HK-2 (cell line): ENCODE measurements around the gene MBP.
"Not testable (repeated sequence)": the region's sequence is repeated elsewhere in the genome, so short reads cannot be mapped to it uniquely, and the experiment has no call there.

Source experiments
- DNase-seq: peaks from one replicate; pipeline ENCODE4 v3.0.0-alpha.2; 2018; ENCODE audit not compliant: unreplicated experiment

MBP gene

DNA sequence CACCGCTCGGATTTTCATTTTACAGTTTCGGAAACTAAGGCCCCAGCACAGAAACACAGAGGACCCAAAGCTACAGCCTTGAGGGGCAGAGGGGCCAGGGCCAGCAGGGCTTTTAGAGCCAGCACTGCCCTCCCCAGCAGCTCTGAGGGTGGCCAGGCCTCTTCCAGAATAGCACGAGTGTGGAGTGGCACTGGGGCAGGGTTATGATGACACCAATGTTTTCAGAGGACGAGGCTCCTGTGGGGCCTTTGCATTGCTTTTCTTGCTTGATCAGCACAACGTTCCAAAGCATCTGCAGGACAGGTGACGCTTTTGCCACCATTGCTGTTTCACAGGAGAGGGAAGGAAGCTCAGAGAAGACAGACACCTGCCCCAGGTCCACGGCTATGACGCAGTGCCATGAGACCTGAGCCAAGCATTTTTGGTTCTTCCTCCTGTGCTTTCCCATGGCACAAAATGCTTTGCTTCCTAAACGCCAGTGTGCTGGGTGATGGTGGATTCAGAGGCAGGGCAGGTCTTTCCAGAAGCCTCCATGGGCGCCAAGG is 126.9 kb downstream of the MBP start:
- DNase-seq = no peak

DNA sequence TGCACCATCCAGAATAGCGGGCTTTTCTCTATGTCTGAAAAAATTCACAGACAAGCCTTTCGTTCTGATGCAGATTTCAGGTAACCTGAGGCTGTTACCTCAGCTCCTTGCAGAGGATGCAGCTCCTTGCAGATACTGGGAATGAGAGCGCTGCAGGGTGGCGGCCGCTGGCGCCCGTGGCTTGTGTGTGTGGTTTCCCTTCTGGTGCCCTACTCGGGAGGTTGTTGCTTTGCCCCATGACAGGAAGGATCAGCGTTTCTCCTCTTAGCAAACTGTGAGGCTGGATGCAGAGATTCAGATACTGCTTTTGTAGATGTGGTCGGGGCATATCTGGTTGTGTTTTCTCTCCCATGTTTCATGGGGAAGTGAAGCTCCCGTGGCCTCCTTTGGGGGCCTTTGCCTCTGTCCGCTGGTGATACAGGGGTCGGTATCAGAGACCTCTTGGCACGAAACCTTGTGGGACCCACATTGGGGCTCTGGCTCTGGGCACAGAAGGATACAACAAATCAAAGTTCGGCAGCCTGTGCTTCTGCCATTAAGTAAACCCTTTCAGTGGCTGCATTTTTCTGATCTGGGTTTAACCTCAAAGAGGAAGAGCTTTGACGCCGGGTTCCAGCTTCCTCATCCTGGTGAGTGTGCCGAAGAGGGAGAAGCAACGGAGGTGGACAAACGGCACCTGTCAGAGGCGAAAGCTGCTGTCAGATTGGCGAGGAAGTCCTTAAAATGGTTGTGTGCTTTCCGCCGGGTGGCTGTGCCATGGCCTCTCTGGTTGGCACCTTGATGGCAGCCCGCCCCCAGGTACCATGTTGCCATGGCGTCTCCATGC is 127.8 kb downstream of the MBP start:
- no peak for DNase-seq

DNA sequence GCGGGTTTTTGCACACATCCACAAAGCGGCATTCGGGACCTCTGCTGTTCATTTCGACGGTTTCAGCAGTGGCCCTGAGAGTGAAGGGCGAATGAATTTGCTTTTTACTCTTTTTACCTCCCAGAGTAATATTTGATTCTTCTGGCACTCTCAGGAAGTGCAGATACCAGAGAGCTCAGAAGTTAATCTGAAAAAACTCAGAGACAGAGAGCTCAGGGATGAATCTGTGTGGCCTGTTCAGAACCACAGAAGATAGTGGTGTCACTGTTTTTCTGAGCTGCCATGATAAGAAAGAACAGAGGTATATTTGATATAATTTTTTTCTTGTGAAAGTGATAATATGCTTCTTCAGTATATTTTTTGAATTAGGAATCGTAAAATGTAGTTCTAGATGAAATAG is 129.3 kb downstream of the MBP start:
- no peak for DNase-seq

DNA sequence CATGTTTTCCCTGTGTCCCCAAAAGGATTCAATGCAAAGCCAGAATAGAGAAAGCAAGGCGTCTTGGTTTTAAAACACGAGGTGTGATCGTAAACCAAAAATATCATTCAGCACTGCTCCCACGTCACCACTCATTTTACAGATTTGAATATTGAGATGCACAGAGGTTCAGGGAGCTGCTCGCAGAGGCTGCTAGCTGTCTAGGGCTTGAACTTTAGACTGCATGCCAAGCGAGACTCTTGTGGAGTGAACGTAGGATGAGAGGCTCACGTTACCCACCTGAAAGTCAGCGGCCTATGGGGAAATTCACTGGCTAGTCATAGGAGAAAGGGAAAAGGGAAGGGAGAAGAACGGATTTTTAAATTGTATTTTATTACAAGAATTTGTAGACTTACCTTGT is 130.1 kb downstream of the MBP start:
- DNase-seq = no peak

DNA sequence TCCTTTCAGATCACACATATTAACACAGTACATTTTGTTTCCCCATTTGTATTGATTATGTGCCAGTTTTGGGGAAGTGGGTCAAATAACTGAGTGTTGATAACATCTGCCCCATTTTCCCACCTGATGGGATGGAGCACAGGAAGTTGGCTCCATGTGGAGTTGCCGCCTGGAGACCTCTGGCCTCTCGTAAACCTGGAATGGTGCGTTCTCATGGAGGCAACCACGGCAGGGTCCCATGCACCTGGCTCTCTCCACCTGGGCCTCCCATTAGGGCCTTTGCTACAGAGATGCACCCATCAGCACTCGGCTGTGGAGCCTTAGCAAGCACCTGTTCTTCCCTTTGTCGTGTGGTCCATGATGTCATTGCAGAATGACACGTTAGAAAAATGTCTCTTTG is 130.6 kb downstream of the MBP start:
- no peak for DNase-seq

DNA sequence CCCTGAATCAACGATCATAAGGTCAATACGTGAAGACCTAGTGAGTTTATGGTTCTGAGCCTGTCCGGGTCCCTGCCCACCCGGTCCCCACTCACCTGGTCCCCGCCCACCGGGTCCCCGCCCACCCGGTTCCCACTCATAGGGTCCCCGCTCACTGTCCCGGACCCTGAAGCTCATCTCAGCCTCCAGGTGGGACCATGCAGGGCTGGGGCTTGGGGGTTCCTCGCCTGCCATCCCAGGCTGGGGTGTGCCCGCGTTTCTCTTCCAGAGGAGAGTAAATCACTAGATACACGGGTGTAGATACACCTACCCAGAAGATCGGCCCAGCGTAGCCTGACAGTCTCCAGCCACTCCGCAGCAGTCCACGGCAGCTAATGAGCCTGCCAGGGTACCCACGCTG is 131.5 kb downstream of the MBP start:
- no peak for DNase-seq

DNA sequence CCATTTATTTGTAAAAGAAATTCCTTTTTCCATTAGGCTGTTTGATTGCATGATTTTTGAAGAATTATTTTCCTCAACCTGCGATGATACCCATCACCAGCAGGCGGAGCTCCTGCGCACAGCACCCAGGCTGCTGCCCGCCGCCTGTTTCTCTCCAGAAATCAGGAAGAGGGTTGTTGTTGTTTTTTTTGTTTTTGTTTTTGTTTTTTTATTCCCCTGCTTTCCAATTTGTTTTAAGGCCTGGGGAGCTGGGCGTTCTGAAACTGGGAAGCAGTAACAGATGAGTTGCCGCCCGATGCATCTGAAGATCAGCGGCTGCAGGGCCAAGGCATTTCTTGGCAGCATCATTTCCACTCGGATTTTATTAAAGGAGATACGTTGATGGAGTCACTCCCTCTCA is 132.1 kb downstream of the MBP start:
- peak; percentile 25 for DNase-seq

DNA sequence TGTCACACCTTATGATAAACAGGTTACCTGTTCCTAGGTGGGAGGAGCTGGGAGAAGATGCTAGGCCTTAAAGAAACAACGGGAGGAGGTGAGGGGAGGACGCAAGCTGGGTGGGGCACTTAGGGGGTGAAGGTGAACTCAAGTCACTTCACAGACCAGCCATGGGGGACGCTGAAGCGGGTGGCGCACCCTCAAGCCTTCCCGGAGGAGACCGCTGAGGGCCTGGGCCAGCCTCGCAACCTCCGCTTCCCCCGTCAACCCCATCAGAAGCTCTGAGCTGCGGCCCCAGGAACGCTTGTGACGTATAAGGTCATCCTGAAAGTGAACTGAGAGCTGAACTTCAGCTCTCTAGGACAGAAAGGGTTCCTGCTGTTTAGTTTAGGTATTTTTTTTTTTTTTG is 133.5 kb downstream of the MBP start:
- no peak for DNase-seq

DNA sequence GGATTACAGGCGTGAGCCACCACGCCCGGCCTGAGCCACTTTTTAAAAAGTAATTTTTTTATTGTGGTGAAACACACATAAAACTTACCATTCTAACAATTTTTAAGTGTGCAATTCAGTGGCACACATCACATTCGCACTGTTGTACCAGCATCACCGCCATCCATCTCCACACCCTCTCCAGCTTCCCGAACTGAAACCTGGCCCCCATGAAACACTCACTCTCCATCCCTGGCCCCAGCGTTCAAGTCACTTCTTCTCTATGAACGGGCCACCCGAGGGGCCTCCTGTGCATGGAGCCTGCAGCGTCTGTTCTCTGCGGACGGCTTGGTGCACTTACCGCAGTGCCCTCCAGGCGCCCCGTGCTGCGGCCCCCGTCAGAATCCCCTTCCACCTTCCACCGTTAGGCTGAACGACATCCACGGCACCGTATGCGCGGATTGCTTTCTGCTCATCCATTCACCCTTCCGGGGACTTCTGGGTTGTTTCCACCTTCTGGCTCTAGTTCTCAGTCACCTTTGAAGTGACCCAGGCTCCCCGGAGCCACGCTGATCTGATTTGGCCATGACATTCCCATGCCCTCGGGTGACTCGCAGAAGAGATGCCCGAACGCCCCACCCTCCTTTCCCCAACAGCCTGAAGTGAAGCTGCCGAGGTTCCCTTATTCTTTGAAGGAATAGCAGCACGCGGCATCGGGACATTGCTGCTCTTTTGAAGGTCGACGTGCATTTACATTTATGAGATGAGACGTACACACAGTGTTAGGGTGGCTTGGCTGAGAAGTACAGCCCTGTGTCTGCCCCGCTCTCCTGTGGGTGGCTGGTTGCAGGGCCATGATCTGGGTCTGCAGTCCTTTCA is 134.4 kb downstream of the MBP start:
- no peak for DNase-seq

DNA sequence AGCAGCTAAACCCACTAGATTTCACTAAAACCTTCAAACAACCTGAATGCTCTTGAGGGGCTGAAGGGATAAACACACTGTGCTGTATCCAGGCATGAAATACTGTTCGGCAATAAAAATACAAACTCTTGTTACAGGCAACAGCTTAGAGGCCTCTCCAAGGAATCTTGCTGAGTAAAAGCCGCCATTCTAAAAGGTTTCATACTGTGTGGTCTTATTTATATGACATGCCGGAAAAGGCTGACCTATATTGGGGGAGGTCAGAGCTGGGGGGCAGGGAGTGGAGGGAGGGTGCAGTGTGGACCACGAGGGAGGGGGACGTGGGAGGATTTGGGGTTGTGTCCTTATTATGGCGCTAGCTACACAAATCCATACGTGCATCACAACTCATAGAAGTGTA is 136.2 kb downstream of the MBP start:
- no peak for DNase-seq

DNA sequence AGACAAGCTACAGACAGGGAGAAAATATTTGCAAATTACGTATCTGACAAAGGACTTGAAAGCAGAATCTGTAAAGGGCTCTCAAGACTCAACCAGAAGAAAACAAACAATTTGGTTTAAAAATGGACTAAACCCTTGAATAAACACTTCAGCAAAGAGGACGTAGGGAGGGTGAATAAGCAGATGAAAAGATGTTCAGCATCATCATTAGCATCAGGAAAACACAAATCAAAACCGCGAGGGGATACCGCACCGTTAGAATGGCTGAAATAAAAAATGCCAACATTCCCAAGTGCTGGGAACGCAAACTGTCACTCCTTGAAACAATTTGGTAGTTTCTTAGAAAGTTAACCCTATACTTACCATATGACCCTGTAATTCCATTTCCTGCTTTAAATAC is 136.7 kb downstream of the MBP start:
- DNase-seq = no peak

DNA sequence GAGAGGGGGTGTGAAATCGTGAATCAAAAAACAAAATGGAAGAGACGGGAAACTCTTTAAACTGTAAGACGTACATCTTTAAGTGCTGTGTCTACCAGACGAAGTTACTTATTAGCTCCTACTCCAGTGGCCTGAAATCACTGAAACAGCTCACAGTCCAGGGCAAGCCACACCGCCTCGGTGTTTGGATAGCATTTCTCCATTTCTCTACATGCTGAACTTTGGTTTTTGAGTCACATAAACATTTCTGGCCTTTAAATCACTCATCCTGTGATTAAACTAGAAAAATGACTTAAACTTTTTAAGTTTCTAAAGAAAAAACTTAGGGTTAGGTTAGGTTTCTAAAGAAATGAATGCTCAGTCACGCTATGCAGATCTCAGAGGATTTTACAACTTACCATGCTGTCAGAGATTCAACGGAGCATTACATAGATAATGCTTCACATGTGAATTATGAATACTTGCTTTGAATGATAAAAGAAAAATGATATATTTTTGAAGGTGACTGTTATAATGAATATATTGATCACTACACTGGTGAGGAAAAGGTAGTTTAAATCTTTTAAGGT is 138.4 kb downstream of the MBP start:
- DNase-seq = no peak

DNA sequence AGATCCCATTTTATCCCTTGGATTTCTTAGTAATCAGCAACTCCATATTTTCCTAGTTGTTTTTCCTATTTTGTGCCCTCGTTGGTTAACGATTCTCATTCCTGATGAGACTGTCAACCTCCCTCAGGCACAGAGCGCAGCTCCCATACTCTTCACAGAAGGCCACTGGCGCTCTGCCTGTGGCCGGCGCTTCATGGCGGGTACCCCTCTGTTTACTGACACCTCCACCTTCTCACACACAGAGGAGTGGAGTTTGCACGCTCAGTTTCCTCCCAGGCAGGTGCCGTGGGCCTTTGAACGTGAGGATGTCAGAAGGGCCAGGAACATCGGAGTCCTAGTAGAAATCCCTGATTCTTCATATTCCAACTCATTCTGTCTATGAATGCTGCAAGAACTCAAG is 139.0 kb downstream of the MBP start:
- no peak for DNase-seq

DNA sequence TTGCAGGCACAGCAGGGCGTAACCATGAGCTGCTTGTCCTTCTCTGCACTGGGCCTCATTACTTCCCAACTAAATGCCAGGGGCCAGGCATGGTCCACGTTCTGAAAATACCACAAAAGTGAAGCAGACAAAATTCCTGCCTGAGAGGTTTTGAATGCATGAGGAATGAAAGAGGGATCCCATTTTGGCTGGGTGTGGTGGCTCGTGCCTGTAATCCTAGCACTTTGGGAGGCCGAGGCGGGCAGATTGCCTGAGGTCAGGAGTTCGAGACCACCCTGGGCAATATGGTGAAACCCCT is 139.5 kb downstream of the MBP start:
- no peak for DNase-seq

DNA sequence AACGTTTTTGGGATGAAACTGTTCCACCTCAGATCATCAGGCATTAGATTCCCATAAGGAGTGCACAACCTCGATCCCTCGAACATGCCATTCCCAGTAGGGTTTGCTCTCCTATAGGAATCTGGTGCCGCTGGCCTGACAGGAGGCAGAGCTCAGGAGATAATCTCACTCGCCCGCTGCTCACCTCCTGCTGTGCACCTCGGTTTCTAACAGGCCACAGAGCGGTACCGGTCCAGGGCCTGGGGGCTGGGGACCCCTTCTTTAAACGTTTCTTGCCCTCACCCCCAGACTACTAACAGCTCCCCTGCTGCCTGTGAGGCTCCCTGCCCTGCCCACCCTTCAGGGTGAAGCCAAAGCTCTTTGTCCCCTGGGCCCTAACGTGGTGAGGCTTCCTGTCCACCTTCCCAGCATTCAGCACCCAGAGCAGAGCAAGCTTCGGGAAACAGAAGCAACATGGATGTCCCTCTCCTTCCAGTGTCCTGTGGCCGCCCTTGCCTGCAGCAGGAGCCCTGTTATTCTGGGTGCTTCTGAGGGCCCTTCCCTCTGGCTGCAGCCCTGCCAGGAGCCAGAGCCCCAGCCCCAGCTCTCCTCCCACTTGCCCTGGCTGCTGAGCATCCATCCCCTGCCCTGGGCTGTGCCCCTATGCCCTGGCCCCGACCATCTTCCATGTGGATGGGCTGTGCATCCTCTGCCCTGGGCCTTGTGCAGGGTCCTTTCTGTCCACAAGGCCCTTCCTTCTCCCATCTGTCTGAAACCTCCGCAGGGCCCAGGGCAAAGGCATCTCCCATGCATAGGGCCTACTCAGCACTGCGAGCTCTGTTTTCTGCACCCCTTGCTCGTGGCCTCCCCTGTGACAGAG is 140.1 kb downstream of the MBP start:
- DNase-seq = no peak

DNA sequence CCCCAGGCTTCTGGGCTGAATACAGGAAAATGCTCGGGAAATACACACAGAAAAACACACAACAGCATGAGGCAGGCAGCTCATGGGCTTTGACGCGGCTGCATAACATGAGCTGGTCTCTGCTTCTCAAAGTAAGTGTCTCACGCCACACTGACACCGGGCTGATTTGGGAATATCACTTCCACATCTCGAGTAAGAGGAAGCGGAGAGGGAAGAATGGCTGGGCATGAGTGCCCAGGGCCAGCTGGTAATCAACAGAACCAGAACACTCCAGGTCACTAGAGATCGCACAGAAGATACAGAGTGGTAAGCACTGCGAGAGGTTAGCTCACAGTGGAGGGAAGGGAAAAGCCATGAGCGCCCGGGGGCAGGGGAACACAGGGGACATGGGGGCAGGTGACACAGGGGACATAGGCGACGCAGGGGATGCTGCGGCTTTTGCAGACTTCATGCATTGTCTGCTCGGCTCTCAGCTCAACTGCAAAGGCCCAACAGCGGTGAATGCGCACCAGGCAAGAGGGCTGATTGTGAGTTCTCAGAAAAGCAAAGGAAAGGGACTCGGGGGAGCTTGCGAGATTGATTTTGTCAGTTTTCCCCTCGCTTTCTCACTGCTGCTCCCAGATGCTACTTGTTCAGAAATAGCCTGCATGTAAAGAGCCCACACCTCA is 141.4 kb downstream of the MBP start:
- DNase-seq = no peak

DNA sequence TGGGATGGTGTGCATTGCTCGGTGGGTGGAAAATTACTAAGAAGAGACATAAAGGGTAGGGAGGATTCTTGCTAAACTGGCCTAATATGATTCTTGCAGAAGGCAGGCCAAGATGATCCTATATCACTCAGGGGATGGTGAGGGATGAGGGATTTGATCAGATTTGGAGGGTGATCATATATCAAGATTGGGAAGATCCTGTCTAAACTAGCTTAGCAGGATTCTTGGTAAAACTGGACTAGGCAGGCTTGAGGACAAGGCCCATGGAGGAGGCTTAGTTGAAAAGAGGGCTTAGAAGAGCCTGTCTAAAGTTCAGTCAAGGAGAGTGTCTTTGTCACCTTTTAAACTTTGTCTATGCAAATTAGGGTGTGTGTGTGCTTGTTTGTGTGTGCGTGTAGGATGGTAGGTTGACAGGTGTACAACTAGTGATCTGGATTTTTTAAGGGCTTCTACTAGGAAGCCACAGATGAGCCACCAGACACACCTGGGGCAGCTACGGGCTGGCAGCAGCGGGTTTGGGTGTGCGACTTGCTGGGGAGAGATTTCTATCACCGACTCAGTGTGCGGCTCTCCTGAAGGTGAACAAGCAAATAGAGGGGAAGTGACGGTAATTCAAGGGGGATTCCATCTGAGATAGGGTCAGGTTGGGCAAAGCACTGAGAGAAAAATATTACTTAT is 142.1 kb downstream of the MBP start:
- not testable (repeated sequence) for DNase-seq

DNA sequence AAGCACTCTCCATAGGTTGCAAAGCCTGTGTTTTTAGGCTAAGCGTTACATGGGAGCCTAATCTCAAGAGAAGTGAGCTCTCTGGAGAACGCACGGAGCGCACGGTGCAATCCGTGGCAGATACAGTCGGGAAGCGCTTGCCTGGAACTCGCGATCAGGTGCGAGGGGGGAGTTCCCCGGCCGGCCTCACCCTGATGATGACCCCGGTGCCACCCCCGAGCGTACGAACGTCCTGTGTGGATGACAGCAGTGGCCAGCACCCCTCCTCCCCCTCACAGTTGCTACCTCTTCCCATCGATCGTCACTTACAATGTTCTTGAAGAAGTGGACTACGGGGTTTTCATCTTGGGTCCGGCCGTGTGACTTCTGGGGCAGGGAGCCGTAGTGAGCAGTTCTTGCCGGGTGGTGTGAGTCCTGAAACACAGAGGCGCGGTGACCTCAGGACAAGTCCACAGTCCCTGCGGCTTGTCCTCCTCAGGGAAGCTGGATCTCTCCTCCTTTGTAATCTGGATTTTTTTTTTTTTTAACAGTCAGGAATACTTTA is 142.9 kb downstream of the MBP start:
- no peak for DNase-seq

DNA sequence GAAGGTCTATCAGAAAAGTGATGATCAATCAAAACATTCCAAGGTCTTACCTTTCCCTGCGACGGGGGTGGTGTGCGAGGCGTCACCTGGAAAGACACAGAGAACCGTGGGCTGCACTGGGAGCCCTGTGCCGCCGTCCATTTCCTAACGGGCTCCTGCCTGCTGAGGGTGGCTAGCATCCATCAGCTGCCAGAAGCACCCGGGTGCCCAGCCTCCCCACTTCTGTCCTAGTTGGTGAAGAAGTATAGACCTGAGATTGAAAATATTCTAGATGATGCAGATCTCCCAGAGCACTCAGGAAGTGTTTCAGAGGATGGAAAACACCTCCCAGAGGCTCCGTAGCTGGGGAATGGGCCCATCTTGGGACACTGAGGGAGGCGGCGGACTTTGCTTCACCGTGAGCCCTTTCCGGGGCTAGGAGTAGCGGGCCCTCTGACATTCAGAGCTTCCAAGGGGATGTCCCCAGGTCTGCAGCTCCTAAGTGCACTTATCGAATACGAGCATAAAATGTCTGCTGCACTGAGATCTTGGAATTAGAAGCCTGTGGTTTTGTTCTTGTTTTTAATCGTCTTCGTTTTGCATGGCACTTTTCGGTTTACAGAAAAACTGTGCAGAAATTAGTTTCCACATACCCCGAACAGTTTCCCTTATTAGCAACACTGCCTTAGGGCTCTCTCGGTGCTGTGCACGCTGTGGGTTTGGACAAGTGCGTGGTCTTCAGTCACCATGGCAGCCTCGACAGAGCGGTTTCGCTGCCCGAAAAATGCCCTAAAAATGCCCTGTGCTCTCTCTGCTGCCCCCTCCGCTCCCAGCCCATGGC is 143.5 kb downstream of the MBP start:
- DNase-seq = no peak
